NCI-H2171 (cell line): ENCODE data around the gene FLNA.
"Not testable (repeated sequence)": the region's sequence is repeated elsewhere in the genome, so short reads cannot be mapped to it uniquely, and the experiment has no call there.

Experiments used
- DNase-seq: peaks from one replicate; lab custom pipeline; 2025; lab: John Stamatoyannopoulos, UW

Gene FLNA

DNA sequence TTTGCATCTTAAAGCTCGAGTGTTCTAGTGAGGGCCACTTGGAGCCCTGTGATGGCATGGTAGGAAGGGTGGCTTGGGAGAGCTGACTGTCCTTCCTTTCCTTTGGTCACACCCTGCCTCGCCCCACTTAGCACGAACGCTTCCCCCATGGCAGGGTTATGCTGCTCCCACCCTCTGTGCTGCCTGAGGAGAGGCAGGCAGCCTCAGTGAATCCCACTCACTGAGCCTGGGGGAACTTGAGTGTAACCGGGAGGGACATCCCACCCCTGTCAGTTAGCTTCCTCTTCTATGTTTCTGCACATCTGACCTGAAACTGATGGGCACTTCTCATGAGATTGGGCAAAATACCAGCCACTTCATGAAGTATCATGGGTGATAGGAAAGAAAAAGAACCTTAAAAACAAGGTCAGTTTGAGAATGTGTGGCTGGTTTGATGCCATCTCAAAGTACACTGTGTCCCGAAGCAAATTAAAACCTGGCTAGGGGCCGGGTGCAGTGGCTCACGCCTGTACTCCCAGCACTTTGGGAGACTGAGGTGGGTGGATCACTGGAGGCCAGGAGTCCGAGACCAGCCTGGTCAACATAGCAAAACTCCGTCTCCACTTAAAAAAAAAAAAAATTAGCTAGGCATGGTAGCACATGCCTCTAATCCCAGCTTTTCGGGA is 68.8 kb downstream of the FLNA start:
- DNase-seq = no peak

DNA sequence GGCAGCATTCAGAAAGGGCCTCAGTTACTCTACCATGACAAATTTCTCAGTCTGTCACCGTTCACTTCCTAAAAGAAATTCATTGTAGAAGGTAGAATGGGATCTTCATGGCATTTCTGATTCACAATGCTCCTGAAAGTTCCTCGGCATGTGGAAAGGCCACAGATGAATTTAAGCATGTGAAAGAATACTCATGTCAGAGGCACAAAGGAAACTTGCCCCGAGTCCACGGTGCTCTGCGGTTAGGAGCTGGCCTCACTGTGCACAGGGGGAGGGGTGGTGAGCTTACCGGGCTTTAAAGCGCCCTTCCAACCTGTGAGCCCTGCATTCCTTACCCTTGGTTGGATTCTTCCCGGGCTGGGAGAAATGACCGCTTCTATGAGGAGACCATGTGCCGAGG is 69.6 kb downstream of the FLNA start:
- DNase-seq = no peak

DNA sequence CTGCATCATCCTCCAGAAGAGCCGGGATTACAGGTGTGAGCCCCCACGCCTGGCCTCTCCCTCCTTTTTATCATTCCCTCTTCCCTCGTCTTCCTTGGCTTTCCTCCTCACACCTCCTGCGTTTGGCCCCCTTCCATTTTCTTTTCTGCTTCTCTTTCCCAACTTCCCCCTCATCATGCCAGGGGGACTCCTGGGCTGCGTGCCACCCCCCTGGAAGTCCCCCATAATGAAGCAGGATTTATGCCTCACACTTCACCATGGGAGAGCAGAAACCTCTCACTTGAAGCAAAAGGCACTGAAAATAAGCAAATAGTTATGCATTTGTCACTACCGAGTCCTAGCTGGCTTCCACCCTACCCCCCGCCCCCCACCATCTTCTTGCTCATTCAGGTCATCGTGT is 71.0 kb downstream of the FLNA start:
- no peak for DNase-seq

DNA sequence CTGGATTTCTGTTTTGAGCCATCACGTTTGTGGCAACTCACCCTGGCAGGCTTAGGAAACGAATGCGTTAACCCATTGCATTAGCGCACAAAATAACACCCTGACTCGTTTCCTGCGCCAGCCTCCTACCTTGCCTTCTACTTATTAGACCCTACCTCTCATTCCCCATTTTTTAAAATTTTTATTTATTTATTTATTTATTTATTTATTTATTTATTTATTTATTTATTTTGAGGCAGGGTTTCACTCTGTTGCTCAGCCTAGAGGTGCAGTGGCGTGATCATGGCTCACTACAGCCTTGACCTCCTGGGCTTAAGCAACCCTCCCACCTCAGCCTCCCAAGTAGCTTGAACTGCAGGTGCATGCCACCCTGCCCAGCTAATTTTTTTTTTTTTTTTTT is 71.4 kb downstream of the FLNA start:
- DNase-seq = not testable (repeated sequence)

DNA sequence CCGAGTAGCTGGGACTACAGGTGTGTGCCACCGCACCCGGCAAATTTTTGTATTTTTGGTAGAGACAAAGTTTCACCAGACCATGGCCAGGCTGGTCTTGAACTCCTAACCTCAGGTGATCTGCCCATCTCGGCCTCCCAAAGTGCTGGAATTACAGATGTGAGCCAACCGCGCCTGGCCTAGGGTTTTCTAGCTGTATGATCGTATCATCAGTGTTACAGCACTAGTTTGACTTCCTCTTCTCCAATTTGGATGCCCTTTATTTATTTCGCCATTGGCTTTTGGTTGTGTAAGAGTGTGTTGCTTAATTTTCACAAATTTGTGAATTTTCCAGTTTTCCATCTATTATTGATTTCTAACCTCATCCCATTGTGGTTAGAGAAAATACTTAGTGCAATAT is 73.6 kb downstream of the FLNA start:
- DNase-seq = no peak
